ENCODE measurements around the gene DYNLT1. TPM values are rescaled to one million over a fixed set of nuclear protein-coding genes. Genes with fewer than 3 reads are reported as not detected.
"Not testable (repeated sequence)": the region's sequence is repeated elsewhere in the genome, so short reads cannot be mapped to it uniquely, and the experiment has no call there.

DYNLT1 gene
- polyA plus RNA-seq, 1 donor from 2014 or later: 320 TPM

DNA sequence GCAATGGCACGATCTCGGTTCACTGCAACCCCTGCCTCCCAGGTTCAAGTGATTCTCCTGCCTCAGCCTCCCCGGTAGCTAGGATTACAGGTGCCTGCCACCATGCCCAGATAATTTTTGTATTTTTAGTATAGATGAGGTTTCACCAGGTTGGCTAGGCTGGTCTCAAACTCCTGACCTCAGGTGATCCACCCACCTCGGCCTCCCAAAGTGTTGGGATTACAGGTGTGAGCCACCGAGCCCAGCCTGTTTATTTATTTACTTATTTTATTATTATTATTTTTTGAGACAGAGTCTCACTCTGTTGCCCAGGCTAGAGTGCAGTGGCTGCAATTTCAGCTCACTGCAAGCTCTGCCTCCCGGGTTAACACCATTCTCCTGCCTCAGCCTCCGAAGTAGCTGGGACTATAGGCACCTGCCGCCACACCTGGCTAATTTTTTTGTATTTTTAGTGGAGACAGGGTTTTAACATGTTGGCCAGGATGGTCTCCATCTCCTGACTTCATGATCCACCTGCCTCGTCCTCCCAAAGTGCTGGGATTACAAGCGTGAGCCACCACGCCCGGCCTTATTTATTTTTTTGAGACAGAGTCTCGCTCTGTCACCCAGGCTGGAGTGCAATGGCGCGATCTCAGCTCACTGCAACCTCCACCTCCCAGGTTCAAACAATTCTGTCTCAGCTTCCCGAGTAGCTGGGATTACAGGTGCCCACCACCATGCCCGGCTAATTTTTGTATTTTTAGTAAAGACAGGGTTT is 7.6 kb upstream of the DYNLT1 start:
- H4K20me1 ChIP-seq (ENCODE audit: insufficient read depth); H3K9me3 ChIP-seq (ENCODE audit: low read length); H3K27me3 ChIP-seq (ENCODE audit: insufficient read depth, low read depth, low read length); H3K4me3 ChIP-seq (ENCODE audit: low read length); H3K27ac ChIP-seq (ENCODE audit: low read length); H3K4me2 ChIP-seq (ENCODE audit: low read length); H3K79me2 ChIP-seq (replicated peaks; ENCODE audit: insufficient read depth, low read length); H3K9ac ChIP-seq (ENCODE audit: low read length); H2AFZ ChIP-seq (ENCODE audit: low read depth, low read length); H3K36me3 ChIP-seq (ENCODE audit: insufficient read depth, low read length); H3K9me2 ChIP-seq (ENCODE audit: insufficient read depth, low read length); H3F3A ChIP-seq (ENCODE audit: insufficient read depth, low read length, poor library complexity, severe bottlenecking): not testable (repeated sequence)

- Histone ChIP-seq H3K4me3 (ENCODE audit: low read length) (no peak within 1 kb of the TSS), H3K9ac (ENCODE audit: low read length) (no peak within 1 kb of the TSS)
These were observed 5.0 kb upstream of the DYNLT1 start, which contains the start of gene SYTL3 for GRCh38 chr6:158649289-158650143. Gene SYTL3, plus strand, starts transcription at chr6:158650054. Its CDS starts 13,215 bp downstream, at chr6:158663269.

More at GRCh38 chr6:158649289-158650143, 5.0 kb upstream of the DYNLT1 start, which contains the start of gene SYTL3:
- Histone ChIP-seq H3K36me3 (ENCODE audit: insufficient read depth, low read length) (no peaks in the 10 kb centered on the region), H3F3A (ENCODE audit: insufficient read depth, low read length, poor library complexity, severe bottlenecking) (no peaks in the 10 kb centered on the region), H3K9me3 (ENCODE audit: low read length) (no peaks in the 10 kb centered on the region), H2AFZ (ENCODE audit: low read depth, low read length) (no peak within 1 kb of the TSS), H3K4me2 (ENCODE audit: low read length) (no peak within 1 kb of the TSS), H4K20me1 (ENCODE audit: insufficient read depth) (no peaks in the 10 kb centered on the region), H3K27me3 (ENCODE audit: insufficient read depth, low read depth, low read length) (no peaks in the 10 kb centered on the region), H3K79me2 (replicated peaks; ENCODE audit: insufficient read depth, low read length) (no peaks in the 10 kb centered on the region), H3K27ac (ENCODE audit: low read length) (no peak within 1 kb of the TSS), H3K9me2 (ENCODE audit: insufficient read depth, low read length) (no peaks in the 10 kb centered on the region)
- TF ChIP-seq CTCF (IDR thresholded peaks at IDR 0.05; ENCODE audit: poor library complexity, severe bottlenecking): no peak
- TF ChIP-seq SMC3 (conservative IDR thresholded peaks at IDR 0.05; ENCODE audit: poor library complexity): no peak
- no peak for TF ChIP-seq TAF1 (IDR thresholded peaks at IDR 0.05; ENCODE audit: low read depth)
- TF ChIP-seq EZH2 (IDR thresholded peaks at IDR 0.05; ENCODE audit: borderline replicate concordance, insufficient read depth, low read length, poor library complexity, severe bottlenecking): no peak
- no peak for TF ChIP-seq RAD21 (conservative IDR thresholded peaks at IDR 0.05)
- TF ChIP-seq EP300 (conservative IDR thresholded peaks at IDR 0.05; ENCODE audit: poor library complexity, severe bottlenecking): no peak
- TF ChIP-seq REST (IDR thresholded peaks at IDR 0.05; ENCODE audit: borderline replicate concordance): no peak

Data from neural cell (in vitro differentiated cells).